ENCODE results near the gene TTC31. TPM values are rescaled to one million over a fixed set of nuclear protein-coding genes. Genes with fewer than 3 reads are reported as not detected.

TTC31 gene
- total and polyA plus RNA-seq, 2 donors (not counting 1 experiment from before 2014, with no cell fraction given) = 68.5 to 72.3 TPM

DNA sequence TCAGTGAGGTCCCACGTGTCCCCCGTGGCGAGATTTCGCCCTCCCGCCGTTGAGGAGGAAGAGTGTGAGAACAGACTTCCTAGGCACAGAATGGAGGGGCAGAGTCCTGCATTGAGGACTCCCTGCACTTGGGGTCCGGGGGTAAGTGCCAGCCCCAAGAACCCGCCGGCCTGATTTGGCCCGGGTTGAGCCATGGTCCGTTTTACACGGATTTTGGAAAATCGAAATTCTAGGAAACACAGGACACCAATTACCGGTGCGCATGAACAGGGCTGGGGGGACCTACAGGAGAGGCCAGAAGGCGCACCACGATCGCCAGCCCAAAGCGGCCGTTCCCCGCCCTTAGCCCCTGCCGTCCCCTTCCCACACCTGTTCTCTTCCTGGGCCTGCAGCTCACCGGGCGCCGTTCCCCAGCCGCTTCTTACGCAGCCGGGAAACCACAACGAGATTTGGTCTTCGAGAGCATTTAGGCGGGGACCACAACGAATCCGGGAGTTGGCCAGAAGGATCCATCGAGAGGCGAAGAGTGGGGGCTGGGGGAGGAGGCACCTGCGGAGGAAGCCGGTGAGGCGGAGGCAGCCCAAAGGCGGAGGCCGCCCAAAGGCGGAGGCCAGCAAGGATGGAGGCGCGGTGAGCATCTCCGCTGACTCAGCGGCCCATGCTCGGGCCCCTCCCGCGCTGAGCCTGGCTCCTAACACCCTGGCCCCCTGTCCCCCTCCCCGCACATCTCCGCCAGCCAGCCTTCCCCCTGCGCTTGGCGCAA is 30.9 kb downstream of the TTC31 start:
- peak overlapping the region; percentile 53 for H3K27ac Mint-ChIP-seq
- peak overlapping the region in 1 of 5 experiments; percentile 68 for H3K4me3 ChIP-seq (ENCODE audit: control extremely low read depth in 1 of 5, extremely low read depth in 1 of 5, insufficient read depth in 1 of 5, low read depth in 2 of 5, low read length in 4 of 5)
- intact Hi-C loops (cut with micrococcal nuclease) = no loop called here

More for the DNA sequence above, 30.9 kb downstream of the TTC31 start:
- peaks cover 2 to 83% (median 56%) of the 10 kb centered on the region in 4 experiments for H3K27me3 ChIP-seq (replicated peaks in 1 of 4; ENCODE audit: control extremely low read depth in 1 of 4, control insufficient read depth in 3 of 4, insufficient read depth in 4 of 4, low read length in 3 of 4)
- H3K4me1 Mint-ChIP-seq = peaks cover 29% of the 10 kb centered on the region
- H3K9me3 ChIP-seq (ENCODE audit: control extremely low read depth in 1 of 3, control insufficient read depth in 2 of 3, insufficient read depth in 1 of 3, low read length in 2 of 3) = peaks cover 0 to 31% (median 1%) of the 10 kb centered on the region in 3 donors
- no peak overlapping the region for H3K27ac ChIP-seq (ENCODE audit: low read length in 2 of 2)
- no peaks in the 10 kb centered on the region for H3K79me2 ChIP-seq (ENCODE audit: control insufficient read depth, insufficient read depth, low read length)
- ATAC-seq (ENCODE audit: low read depth) = no peak
- no peaks in the 10 kb centered on the region for H3K36me3 ChIP-seq (replicated peaks in 1 of 2; ENCODE audit: control extremely low read depth in 1 of 2, control insufficient read depth in 1 of 2, extremely low read depth in 1 of 2, insufficient read depth in 2 of 2, low read length in 1 of 2)
- H3K27me3 Mint-ChIP-seq = peaks cover 59% of the 10 kb centered on the region
- peak overlapping the region; percentile 67 for H3K9ac ChIP-seq (ENCODE audit: low read length)
- peak overlapping the region; percentile 46 for H2AFZ ChIP-seq (ENCODE audit: insufficient read depth, low read depth, low read length, poor library complexity, severe bottlenecking)
- no peaks in the 10 kb centered on the region for H3K9me3 Mint-ChIP-seq (ENCODE audit: insufficient read depth)
- POLR2A ChIA-PET = interaction anchor here (1.7 kb wide), 1 partner anchor 16 kb away, joined by 7 read pairs; the partner anchor contains the start of genes AUP1 and HTRA2
- TF ChIP-seq, protein P1, sequence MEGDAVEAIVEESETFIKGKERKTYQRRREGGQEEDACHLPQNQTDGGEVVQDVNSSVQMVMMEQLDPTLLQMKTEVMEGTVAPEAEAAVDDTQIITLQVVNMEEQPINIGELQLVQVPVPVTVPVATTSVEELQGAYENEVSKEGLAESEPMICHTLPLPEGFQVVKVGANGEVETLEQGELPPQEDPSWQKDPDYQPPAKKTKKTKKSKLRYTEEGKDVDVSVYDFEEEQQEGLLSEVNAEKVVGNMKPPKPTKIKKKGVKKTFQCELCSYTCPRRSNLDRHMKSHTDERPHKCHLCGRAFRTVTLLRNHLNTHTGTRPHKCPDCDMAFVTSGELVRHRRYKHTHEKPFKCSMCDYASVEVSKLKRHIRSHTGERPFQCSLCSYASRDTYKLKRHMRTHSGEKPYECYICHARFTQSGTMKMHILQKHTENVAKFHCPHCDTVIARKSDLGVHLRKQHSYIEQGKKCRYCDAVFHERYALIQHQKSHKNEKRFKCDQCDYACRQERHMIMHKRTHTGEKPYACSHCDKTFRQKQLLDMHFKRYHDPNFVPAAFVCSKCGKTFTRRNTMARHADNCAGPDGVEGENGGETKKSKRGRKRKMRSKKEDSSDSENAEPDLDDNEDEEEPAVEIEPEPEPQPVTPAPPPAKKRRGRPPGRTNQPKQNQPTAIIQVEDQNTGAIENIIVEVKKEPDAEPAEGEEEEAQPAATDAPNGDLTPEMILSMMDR (IDR thresholded peaks at IDR 0.05) = no peak
- TF ChIP-seq EZH2 (IDR thresholded peaks at IDR 0.05; ENCODE audit: borderline replicate concordance, insufficient read depth, low read depth, low read length, poor library complexity, severe bottlenecking) = peak; percentile 71
- DNase-seq = peak; percentile 68
- H3K4me2 ChIP-seq (replicated peaks; ENCODE audit: low read depth, low read length, poor library complexity, severe bottlenecking) = peak overlapping the region; percentile 96
- CTCF ChIA-PET = interaction anchor here (0.8 to 1.6 kb wide), 3 partner anchors 10 to 74 kb away, joined by 3 to 4 read pairs (median 4); no protein-coding TSS in a partner anchor
- H4K20me1 ChIP-seq (ENCODE audit: control insufficient read depth, insufficient read depth, low read length, poor library complexity, severe bottlenecking) = peaks cover 6% of the 10 kb centered on the region
- WGBS (ENCODE audit: insufficient coverage) = 6% methylated on average over 52 of the region's 52 CpGs
- H3K4me3 Mint-ChIP-seq = peak overlapping the region; percentile 60
- H3K4me1 ChIP-seq (ENCODE audit: control insufficient read depth in 2 of 2, insufficient read depth in 2 of 2, low read length in 2 of 2) = peaks cover 36 to 48% of the 10 kb centered on the region in 2 donors
